Measurements from ENCODE around the gene ATP6V1G3. TPM values are rescaled to one million over a fixed set of nuclear protein-coding genes. Genes with fewer than 3 reads are reported as not detected.

ATP6V1G3 gene
- total RNA-seq, 1 donor from 2014 or later = not detected

- TF ChIP-seq EZH2phosphoT487 (IDR thresholded peaks at IDR 0.05) = no peak
- no peak for TF ChIP-seq CTCF (IDR thresholded peaks at IDR 0.05)
- no peak for TF ChIP-seq EZH2 (IDR thresholded peaks at IDR 0.05)
- Histone ChIP-seq H3K27me3 (no peaks in the 10 kb centered on the region), H3K4me1 (no peaks in the 10 kb centered on the region), H3K9ac (no peak overlapping the region), H3K4me3 (no peak overlapping the region), H3K9me3 (ENCODE audit: low read depth) (no peaks in the 10 kb centered on the region), H3F3A (ENCODE audit: low read depth) (no peaks in the 10 kb centered on the region), H3K27ac (no peak overlapping the region), H3K4me2 (no peak overlapping the region), H4K20me1 (ENCODE audit: low read depth) (no peaks in the 10 kb centered on the region), H2AFZ (replicated peaks) (no peak overlapping the region), H3K36me3 (no peaks in the 10 kb centered on the region), H3K79me2 (ENCODE audit: low read depth) (no peaks in the 10 kb centered on the region)
- H3K9me3 Mint-ChIP-seq = no peaks in the 10 kb centered on the region
- no peak overlapping the region for H3K4me3 Mint-ChIP-seq
- no peak overlapping the region for H3K27ac Mint-ChIP-seq
- no peak for DNase-seq (ENCODE audit: low spot score)
- H3K36me3 Mint-ChIP-seq = no peaks in the 10 kb centered on the region
- no peaks in the 10 kb centered on the region for H3K27me3 Mint-ChIP-seq (ENCODE audit: insufficient read depth, low read depth)
- no peaks in the 10 kb centered on the region for H3K4me1 Mint-ChIP-seq
These were observed 10.6 kb upstream of the ATP6V1G3 start for GRCh38 chr1:198550941-198551524.

- Mint-ChIP-seq H3K27ac (no peak overlapping the region), H3K36me3 (no peaks in the 10 kb centered on the region), H3K9me3 (peaks cover 2% of the 10 kb centered on the region), H3K4me1 (no peaks in the 10 kb centered on the region), H3K4me3 (no peak overlapping the region), H3K27me3 (ENCODE audit: insufficient read depth, low read depth) (no peaks in the 10 kb centered on the region)
- Histone ChIP-seq H3K79me2 (ENCODE audit: low read depth) (no peaks in the 10 kb centered on the region), H3K27me3 (no peaks in the 10 kb centered on the region), H3K4me2 (no peak overlapping the region), H3K36me3 (no peaks in the 10 kb centered on the region), H4K20me1 (ENCODE audit: low read depth) (no peaks in the 10 kb centered on the region), H3F3A (ENCODE audit: low read depth) (no peaks in the 10 kb centered on the region), H3K4me3 (no peak overlapping the region), H3K9ac (no peak overlapping the region), H3K4me1 (no peaks in the 10 kb centered on the region), H3K9me3 (ENCODE audit: low read depth) (no peaks in the 10 kb centered on the region), H2AFZ (replicated peaks) (no peak overlapping the region), H3K27ac (no peak overlapping the region)
- DNase-seq (ENCODE audit: low spot score) = no peak
- TF ChIP-seq EZH2 (IDR thresholded peaks at IDR 0.05) (no peak), CTCF (IDR thresholded peaks at IDR 0.05) (no peak), EZH2phosphoT487 (IDR thresholded peaks at IDR 0.05) (no peak)
These were observed 9.4 kb upstream of the ATP6V1G3 start for GRCh38 chr1:198549866-198550265.

- Histone ChIP-seq H3F3A (ENCODE audit: low read depth) (no peaks in the 10 kb centered on the region), H3K9ac (no peak overlapping the region), H3K9me3 (ENCODE audit: low read depth) (no peaks in the 10 kb centered on the region), H3K79me2 (ENCODE audit: low read depth) (no peaks in the 10 kb centered on the region), H3K4me2 (no peak overlapping the region), H3K4me3 (no peak overlapping the region), H4K20me1 (ENCODE audit: low read depth) (no peaks in the 10 kb centered on the region), H3K36me3 (no peaks in the 10 kb centered on the region), H3K27ac (no peak overlapping the region), H3K27me3 (no peaks in the 10 kb centered on the region), H3K4me1 (no peaks in the 10 kb centered on the region), H2AFZ (replicated peaks) (no peak overlapping the region)
- Mint-ChIP-seq H3K9me3 (peaks cover 2% of the 10 kb centered on the region), H3K27ac (no peak overlapping the region), H3K4me3 (no peak overlapping the region), H3K27me3 (ENCODE audit: insufficient read depth, low read depth) (no peaks in the 10 kb centered on the region), H3K4me1 (no peaks in the 10 kb centered on the region), H3K36me3 (no peaks in the 10 kb centered on the region)
- TF ChIP-seq EZH2 (IDR thresholded peaks at IDR 0.05) (no peak), CTCF (IDR thresholded peaks at IDR 0.05) (no peak)
- DNase-seq (ENCODE audit: low spot score) = no peak
These were observed 8.4 kb upstream of the ATP6V1G3 start for GRCh38 chr1:198548890-198549289.
